Esophagus squamous epithelium (tissue), 5 donors: ENCODE results near the gene OR7C1. TPM values are rescaled to one million over a fixed set of nuclear protein-coding genes. Genes with fewer than 3 reads are reported as not detected.
"Not testable (repeated sequence)": the region's sequence is repeated elsewhere in the genome, so short reads cannot be mapped to it uniquely, and the experiment has no call there.

Source experiments
- DNase-seq: peaks from one replicate; lab custom pipeline; 2025; lab: John Stamatoyannopoulos, UW
- H3K27ac ChIP-seq, 4 donors: fragments of 200-600 bp; sonication (generic); one replicate each; pipeline ENCODE4 v1.5.1; 2016 to 2019; ENCODE audit warnings: mild to moderate bottlenecking in 1 of 4
- H3K27me3 ChIP-seq, 4 donors: fragments of 200-600 bp; sonication (generic); 1 replicate in 3 of 4; 2 replicates in 1 of 4; pipeline versions ENCODE4 v1.5.1 to v1.6.0; 2017 to 2021; ENCODE audit warnings: antibody characterized with exemption in 1 of 4
- H3K36me3 ChIP-seq, 3 donors: fragments of 200-600 bp; sonication (generic); one replicate each; pipeline ENCODE4 v1.5.1; 2016 to 2019
- H3K4me1 ChIP-seq, 3 donors: fragments of 200-600 bp; sonication (generic); one replicate each; pipeline ENCODE4 v1.5.1; 2017 to 2019
- H3K4me3 ChIP-seq, 4 donors: fragments of 200-600 bp; sonication (generic); 1 replicate in 3 of 4; 2 replicates in 1 of 4; pipeline ENCODE4 v1.5.1; 2016 to 2019; ENCODE audit warnings: mild to moderate bottlenecking in 2 of 4, moderate library complexity in 1 of 4
- H3K9me3 ChIP-seq, 3 donors: fragments of 200-600 bp; sonication (generic); one replicate each; pipeline ENCODE4 v1.5.1; 2016 to 2019
- POLR2A ChIP-seq, 4 donors: fragments of 450-650 bp; IDR thresholded peaks; one replicate each; pipeline ENCODE4 v1.6.1; 2017; ENCODE audit warnings: antibody characterized with exemption in 4 of 4, mild to moderate bottlenecking in 4 of 4, moderate library complexity in 3 of 4
- WGBS, 2 donors: methylation state at CpG; one replicate each; pipeline ENCODE4 v1.1.5; 2018; 5-methylcytosine and 5-hydroxymethylcytosine counted together
- intact Hi-C: fragments of 100-400 bp; cut with DNase I; formaldehyde crosslinking; loops from one replicate; pipeline ENCODE4 v1.15.0; 2022
- total RNA-seq, 4 donors: library from RNA; depleted of rRNA; stranded (reverse); fragments of >200 nt; gene quantifications; one replicate each; pipeline ENCODE4 v1.1.0, GENCODE V29; 2016
- TF ChIP-seq, protein P1 (sequence below), 6 experiments: fragments of 450-650 bp in 4 of 6; fragments of 200-600 bp in 2 of 6; sonication (generic) in 2 of 6; IDR thresholded peaks; one replicate each; pipeline ENCODE4 v1.5.1; 2016 to 2019; ENCODE audit warnings: antibody characterized with exemption in 6 of 6, mild to moderate bottlenecking in 4 of 6, moderate library complexity in 4 of 6
- donor health status: DM: yes; HTN: yes; CAD: no.

The OR7C1 gene
- total RNA-seq, 4 donors from 2014 or later, result not detected

DNA sequence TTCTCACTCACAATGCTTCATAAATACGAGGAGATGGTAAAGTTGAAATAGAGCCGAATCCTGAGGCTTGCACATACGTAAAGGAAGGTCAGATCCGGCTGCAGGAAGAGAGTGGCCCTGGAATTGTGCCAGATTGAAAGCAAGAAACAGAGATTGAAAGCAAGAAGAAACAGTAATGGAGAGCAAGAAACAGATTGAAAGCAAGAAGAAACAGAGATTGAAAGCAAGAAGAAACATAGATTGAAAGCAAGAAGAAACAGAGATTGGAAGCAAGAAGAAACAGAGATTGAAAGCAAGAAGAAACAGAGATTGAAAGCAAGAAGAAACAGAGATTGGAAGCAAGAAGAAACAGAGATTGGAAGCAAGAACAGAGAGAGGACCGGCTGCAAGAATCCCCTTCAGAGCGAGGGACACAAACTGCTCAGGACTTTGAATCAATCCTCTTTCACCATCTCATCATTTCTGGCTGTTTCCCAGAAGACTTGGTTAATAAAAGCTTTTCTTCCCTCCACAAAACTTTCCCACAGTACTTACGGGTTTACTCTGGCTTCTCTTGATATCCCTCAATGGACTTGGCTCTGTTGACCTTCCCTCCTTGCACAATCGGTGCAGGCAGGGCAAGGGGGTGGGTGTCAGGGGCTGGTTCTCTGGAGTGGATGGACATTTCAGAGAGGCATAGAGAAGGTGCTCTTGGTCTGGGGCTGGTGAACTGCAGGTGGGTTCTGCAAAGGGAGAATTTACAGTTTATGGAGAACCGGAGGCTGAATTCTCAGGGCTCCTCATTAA is 25.5 kb downstream of the OR7C1 start:
- H3K4me1 ChIP-seq, result no peaks in the 10 kb centered on the region
- H3K27me3 ChIP-seq, result no peaks in the 10 kb centered on the region
- H3K36me3 ChIP-seq, result no peaks in the 10 kb centered on the region
- H3K9me3 ChIP-seq, result no peaks in the 10 kb centered on the region
- DNase-seq, result no peak
- no peak overlapping the region for H3K27ac ChIP-seq
- intact Hi-C loops, result no loop called here
- 62 to 65% methylated on average over 9 of the region's 9 CpGs for WGBS, 2 donors
- no peak for TF ChIP-seq POLR2A (IDR thresholded peaks at IDR 0.05)
- TF ChIP-seq, protein P1, sequence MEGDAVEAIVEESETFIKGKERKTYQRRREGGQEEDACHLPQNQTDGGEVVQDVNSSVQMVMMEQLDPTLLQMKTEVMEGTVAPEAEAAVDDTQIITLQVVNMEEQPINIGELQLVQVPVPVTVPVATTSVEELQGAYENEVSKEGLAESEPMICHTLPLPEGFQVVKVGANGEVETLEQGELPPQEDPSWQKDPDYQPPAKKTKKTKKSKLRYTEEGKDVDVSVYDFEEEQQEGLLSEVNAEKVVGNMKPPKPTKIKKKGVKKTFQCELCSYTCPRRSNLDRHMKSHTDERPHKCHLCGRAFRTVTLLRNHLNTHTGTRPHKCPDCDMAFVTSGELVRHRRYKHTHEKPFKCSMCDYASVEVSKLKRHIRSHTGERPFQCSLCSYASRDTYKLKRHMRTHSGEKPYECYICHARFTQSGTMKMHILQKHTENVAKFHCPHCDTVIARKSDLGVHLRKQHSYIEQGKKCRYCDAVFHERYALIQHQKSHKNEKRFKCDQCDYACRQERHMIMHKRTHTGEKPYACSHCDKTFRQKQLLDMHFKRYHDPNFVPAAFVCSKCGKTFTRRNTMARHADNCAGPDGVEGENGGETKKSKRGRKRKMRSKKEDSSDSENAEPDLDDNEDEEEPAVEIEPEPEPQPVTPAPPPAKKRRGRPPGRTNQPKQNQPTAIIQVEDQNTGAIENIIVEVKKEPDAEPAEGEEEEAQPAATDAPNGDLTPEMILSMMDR (IDR thresholded peaks at IDR 0.05), result no peak
- no peak overlapping the region for H3K4me3 ChIP-seq

DNA sequence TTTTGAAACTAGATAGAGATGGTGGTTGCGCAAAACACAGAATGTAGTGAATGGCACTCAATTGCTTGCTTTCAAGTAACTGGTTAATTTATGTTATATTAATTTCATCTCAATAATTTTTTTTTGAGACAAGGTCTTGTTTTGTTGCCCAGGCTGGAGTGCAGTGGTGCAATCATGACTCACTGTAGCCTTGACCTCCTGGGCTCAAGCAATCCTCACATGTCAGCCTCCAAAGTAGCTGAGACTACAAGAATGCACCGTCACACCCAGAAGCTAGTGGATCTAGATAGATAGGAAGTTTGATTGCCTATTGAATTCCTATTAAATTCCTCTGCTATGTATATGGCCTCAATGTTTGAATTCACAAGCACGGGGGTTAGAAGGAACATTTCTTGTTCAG is 30.2 kb downstream of the OR7C1 start:
- no peaks in the 10 kb centered on the region for H3K36me3 ChIP-seq
- H3K27me3 ChIP-seq, result peaks cover 0 to 6% (median 0%) of the 10 kb centered on the region in 4 donors
- no peaks in the 10 kb centered on the region for H3K4me1 ChIP-seq
- no peak for TF ChIP-seq POLR2A (IDR thresholded peaks at IDR 0.05)
- TF ChIP-seq, protein P1 (IDR thresholded peaks at IDR 0.05), result no peak
- no peaks in the 10 kb centered on the region for H3K9me3 ChIP-seq
- WGBS, 2 donors, result 80 to 84% methylated on average over 3 of the region's 3 CpGs
- no peak for DNase-seq
- intact Hi-C loops, result no loop called here
- no peak overlapping the region for H3K4me3 ChIP-seq
- no peak overlapping the region for H3K27ac ChIP-seq

DNA sequence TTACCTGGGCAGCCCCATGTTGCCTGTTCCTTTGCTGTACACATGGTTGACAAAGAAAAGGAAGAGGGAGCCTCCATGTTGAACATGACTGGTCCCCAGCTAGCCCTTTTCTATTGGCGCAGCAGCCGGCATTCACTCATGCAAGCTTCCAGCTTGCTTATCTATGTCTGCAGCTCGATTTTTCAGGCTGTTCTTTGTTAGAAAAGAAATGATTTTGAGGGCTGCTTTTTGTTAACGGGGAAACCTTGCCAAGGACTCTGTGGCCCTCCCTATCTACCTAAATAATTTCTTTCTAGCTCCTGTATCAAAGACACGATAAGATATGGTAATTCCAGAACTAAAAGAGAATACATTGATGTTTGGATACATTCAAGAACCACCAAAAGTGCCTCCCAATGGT is 36.2 kb downstream of the OR7C1 start:
- Histone ChIP-seq H3K4me1 (no peaks in the 10 kb centered on the region), H3K27me3 (peaks cover 0 to 6% (median 0%) of the 10 kb centered on the region in 4 donors), H3K9me3 (no peaks in the 10 kb centered on the region), H3K4me3 (no peak overlapping the region), H3K36me3 (no peaks in the 10 kb centered on the region), H3K27ac (no peak overlapping the region)
- no peak for DNase-seq
- intact Hi-C loops, result no loop called here
- TF ChIP-seq, protein P1 (IDR thresholded peaks at IDR 0.05), result no peak
- no peak for TF ChIP-seq POLR2A (IDR thresholded peaks at IDR 0.05)
- 73 to 76% methylated on average over 5 of the region's 5 CpGs for WGBS, 2 donors

DNA sequence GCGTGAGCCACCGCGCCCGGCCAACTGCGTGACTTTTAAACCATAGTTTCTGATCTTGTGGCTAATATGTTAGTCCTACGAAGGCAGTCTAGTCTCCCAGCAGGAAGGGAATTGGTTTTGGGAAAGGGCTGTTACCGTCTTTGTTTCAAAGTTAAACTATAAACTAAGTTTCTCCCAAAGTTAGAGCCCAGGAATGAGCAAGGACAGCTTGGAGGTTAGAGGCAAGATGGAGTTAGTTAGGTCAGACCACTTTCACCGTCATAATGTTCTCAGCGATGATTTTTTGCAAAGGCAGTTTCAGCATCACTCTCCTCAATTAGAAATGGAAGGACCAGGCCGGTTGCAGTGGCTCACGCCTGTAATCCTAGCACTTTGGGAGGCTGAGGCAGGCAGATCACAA is 39.0 kb downstream of the OR7C1 start:
- WGBS, 2 donors, result 92 to 94% methylated on average over 10 to 11 of the region's 11 CpGs
- DNase-seq, result no peak
- no peak overlapping the region for H3K27ac ChIP-seq
- TF ChIP-seq, protein P1 (IDR thresholded peaks at IDR 0.05), result no peak
- TF ChIP-seq POLR2A (IDR thresholded peaks at IDR 0.05), result no peak
- H3K27me3 ChIP-seq, result peaks cover 0 to 3% (median 0%) of the 10 kb centered on the region in 4 donors
- no peak overlapping the region for H3K4me3 ChIP-seq
- no peaks in the 10 kb centered on the region for H3K36me3 ChIP-seq
- H3K9me3 ChIP-seq, result no peaks in the 10 kb centered on the region
- no peaks in the 10 kb centered on the region for H3K4me1 ChIP-seq
- intact Hi-C loops, result no loop called here

DNA sequence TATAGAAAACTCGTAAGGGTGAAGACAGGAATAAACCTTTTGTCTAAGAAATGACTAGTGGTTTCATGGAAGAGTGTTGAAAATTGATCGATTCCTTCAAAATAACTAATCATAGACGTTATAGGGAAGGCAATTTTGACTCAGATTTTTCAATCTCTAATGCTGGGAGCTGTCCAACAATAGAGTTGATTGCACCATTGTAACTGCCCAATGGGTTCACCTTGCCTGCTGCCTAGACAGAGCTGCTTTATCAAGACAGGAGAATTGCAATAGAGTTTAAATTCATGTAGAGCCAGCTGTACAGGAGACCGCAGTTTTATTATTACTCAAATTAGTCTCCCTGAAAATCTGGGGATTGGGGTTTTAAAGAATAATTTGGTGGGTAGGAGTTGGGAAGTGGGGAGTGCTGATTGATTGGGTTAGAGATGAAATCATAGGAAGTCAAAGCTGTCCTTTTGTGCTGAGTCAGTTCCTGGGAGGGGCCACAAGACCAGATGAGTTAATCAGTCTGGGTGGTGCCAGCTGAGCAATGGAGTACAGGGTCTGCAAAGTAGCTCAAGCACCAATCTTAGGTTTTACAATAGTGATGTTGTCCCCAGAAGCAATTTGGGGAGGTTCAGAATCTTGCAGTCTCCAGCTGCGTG is 39.8 kb downstream of the OR7C1 start:
- H3K27me3 ChIP-seq, result no peaks in the 10 kb centered on the region
- no peaks in the 10 kb centered on the region for H3K36me3 ChIP-seq
- intact Hi-C loops, result no loop called here
- TF ChIP-seq POLR2A (IDR thresholded peaks at IDR 0.05), result no peak
- TF ChIP-seq, protein P1 (IDR thresholded peaks at IDR 0.05), result no peak
- no peak overlapping the region for H3K4me3 ChIP-seq
- H3K9me3 ChIP-seq, result no peaks in the 10 kb centered on the region
- WGBS, 2 donors, result 71 to 75% methylated on average over 5 of the region's 5 CpGs
- DNase-seq, result no peak
- H3K27ac ChIP-seq, result no peak overlapping the region
- H3K4me1 ChIP-seq, result no peaks in the 10 kb centered on the region

DNA sequence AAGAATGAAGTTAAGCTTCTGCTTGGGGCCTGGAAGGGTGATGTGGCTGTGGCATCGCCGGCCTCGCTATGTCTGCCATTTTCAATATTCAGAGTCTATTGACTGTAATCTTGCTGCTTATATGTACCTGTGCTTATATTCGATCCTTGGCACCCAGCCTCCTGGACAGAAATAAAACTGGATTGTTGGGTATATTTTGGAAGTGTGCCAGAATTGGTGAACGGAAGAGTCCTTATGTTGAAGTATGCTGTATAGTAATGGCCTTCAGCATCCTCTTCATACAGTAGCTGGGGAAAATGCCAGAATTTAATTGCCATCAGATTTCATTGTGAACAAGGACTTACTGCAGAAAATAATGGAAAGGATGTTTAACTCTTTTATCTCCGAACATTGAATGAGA is 42.7 kb downstream of the OR7C1 start:
- H3K27ac ChIP-seq, H3K36me3 ChIP-seq, DNase-seq, intact Hi-C loops, H3K27me3 ChIP-seq, H3K9me3 ChIP-seq, H3K4me3 ChIP-seq, H3K4me1 ChIP-seq: not testable (repeated sequence)
- WGBS, 2 donors, result 67 to 74% methylated on average over 6 of the region's 6 CpGs
